ENCODE measurements around the gene MIXL1. TPM values are rescaled to one million over a fixed set of nuclear protein-coding genes. Genes with fewer than 3 reads are reported as not detected.

The MIXL1 gene
- total and polyA plus RNA-seq, 2 experiments from 2014 or later = 0.97 to 1.0 TPM

GRCh38 chr1:226220473-226221189 lies 2.8 kb upstream of the MIXL1 start:
- Histone ChIP-seq H3K4me2 (peak overlapping the region; percentile 7; the same call in 1 of the 2 replicates), H3K79me2 (replicated peaks; ENCODE audit: insufficient read depth) (no peaks in the 10 kb centered on the region), H3K27ac (ENCODE audit: low read depth) (no peak overlapping the region), H3F3A (replicated peaks; ENCODE audit: low read depth) (peaks cover 9% of the 10 kb centered on the region; the same call in 1 of the 2 replicates), H3K9me2 (ENCODE audit: insufficient read depth) (no peaks in the 10 kb centered on the region), H2AFZ (peak overlapping the region; percentile 40), H4K20me1 (replicated peaks; ENCODE audit: insufficient read depth) (0 out of 2 replicates have a peak, but pooled peaks cover 6% of the 10 kb centered on the region), H3K4me1 (ENCODE audit: insufficient read depth) (peaks cover 17% of the 10 kb centered on the region), H3K36me3 (ENCODE audit: insufficient read depth) (no peaks in the 10 kb centered on the region), H3K4me3 (no peak overlapping the region), H3K27me3 (ENCODE audit: insufficient read depth) (peaks cover 26% of the 10 kb centered on the region)
- Mint-ChIP-seq H3K4me3 (no peak overlapping the region), H3K27ac (no peak overlapping the region), H3K9me3 (no peaks in the 10 kb centered on the region; the same call in 2 of the 3 replicates), H3K4me1 (peaks cover 26% of the 10 kb centered on the region), H3K27me3 (ENCODE audit: insufficient read depth, low read depth, poor library complexity) (peaks cover 28% of the 10 kb centered on the region), H3K36me3 (ENCODE audit: low read depth) (no peaks in the 10 kb centered on the region)
- ATAC-seq (peak; percentile 13), DNase-seq (ENCODE audit: low spot score) (peak; percentile 63)
- no peak for TF ChIP-seq CREB1 (CRISPR knock-in tag; IDR thresholded peaks at IDR 0.05; ENCODE audit: low read depth)
- TF ChIP-seq, protein P1, sequence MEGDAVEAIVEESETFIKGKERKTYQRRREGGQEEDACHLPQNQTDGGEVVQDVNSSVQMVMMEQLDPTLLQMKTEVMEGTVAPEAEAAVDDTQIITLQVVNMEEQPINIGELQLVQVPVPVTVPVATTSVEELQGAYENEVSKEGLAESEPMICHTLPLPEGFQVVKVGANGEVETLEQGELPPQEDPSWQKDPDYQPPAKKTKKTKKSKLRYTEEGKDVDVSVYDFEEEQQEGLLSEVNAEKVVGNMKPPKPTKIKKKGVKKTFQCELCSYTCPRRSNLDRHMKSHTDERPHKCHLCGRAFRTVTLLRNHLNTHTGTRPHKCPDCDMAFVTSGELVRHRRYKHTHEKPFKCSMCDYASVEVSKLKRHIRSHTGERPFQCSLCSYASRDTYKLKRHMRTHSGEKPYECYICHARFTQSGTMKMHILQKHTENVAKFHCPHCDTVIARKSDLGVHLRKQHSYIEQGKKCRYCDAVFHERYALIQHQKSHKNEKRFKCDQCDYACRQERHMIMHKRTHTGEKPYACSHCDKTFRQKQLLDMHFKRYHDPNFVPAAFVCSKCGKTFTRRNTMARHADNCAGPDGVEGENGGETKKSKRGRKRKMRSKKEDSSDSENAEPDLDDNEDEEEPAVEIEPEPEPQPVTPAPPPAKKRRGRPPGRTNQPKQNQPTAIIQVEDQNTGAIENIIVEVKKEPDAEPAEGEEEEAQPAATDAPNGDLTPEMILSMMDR (conservative IDR thresholded peaks at IDR 0.05; ENCODE audit: low read depth in 2 of 2) = peak; percentile 25 to 48; a peak in 3 of 4 replicates

- no peaks in the 10 kb centered on the region for H3K79me2 ChIP-seq (replicated peaks; ENCODE audit: insufficient read depth)
- H3K36me3 ChIP-seq (ENCODE audit: insufficient read depth) = no peaks in the 10 kb centered on the region
- H3K9me2 ChIP-seq (ENCODE audit: insufficient read depth) = no peaks in the 10 kb centered on the region
- H3K4me2 ChIP-seq = peak overlapping the region; percentile 92
- Mint-ChIP-seq H3K27me3 (ENCODE audit: insufficient read depth, low read depth, poor library complexity) (peaks cover 28% of the 10 kb centered on the region), H3K4me3 (peak overlapping the region; percentile 68), H3K36me3 (ENCODE audit: low read depth) (no peaks in the 10 kb centered on the region), H3K4me1 (peaks cover 17% of the 10 kb centered on the region), H3K9me3 (no peaks in the 10 kb centered on the region; the same call in 2 of the 3 replicates), H3K27ac (no peak overlapping the region)
- H3K27me3 ChIP-seq (ENCODE audit: insufficient read depth) = peaks cover 30% of the 10 kb centered on the region
- H2AFZ ChIP-seq = peak overlapping the region; percentile 96
- DNase-seq (ENCODE audit: low spot score) (no peak), ATAC-seq (no peak)
- H3K4me3 ChIP-seq = peak overlapping the region; percentile 82
- peaks cover 14% of the 10 kb centered on the region for H3K4me1 ChIP-seq (ENCODE audit: insufficient read depth)
- peaks cover 12% of the 10 kb centered on the region; the same call in 1 of the 2 replicates for H3F3A ChIP-seq (replicated peaks; ENCODE audit: low read depth)
- H3K27ac ChIP-seq (ENCODE audit: low read depth) = no peak overlapping the region
- H4K20me1 ChIP-seq (replicated peaks; ENCODE audit: insufficient read depth) = 0 out of 2 replicates have a peak, but pooled peaks cover 6% of the 10 kb centered on the region
- no peak for TF ChIP-seq CREB1 (CRISPR knock-in tag; IDR thresholded peaks at IDR 0.05; ENCODE audit: low read depth)
- no peak for TF ChIP-seq ZNF331 (CRISPR knock-in tag; IDR thresholded peaks at IDR 0.05; ENCODE audit: low read depth)
- TF ChIP-seq EZH2phosphoT487 (IDR thresholded peaks at IDR 0.05; ENCODE audit: unreplicated experiment) = no peak
- no peak for TF ChIP-seq JUNB (IDR thresholded peaks at IDR 0.05; ENCODE audit: unreplicated experiment)
- TF ChIP-seq ZNF114 (CRISPR knock-in tag; IDR thresholded peaks at IDR 0.05) = no peak
- TF ChIP-seq STAT1 (IDR thresholded peaks at IDR 0.05; ENCODE audit: unreplicated experiment) = no peak
- no peak for TF ChIP-seq EZH2 (IDR thresholded peaks at IDR 0.05; ENCODE audit: low read depth, unreplicated experiment)
- TF ChIP-seq ZNF462 (CRISPR knock-in tag; IDR thresholded peaks at IDR 0.05) = no peak
- no peak for TF ChIP-seq POLR2AphosphoS5 (IDR thresholded peaks at IDR 0.05; ENCODE audit: low read depth)
- TF ChIP-seq NANOG (IDR thresholded peaks at IDR 0.05; ENCODE audit: borderline replicate concordance) = no peak
Measured at GRCh38 chr1:226222686-226223085, 778 bp upstream of the MIXL1 start.

All from GM23338 (cell line).